Lower lobe of right lung (tissue), 2 donors: ENCODE results near the gene ZNF76. TPM values are rescaled to one million over a fixed set of nuclear protein-coding genes. Genes with fewer than 3 reads are reported as not detected.

Experiments
- ATAC-seq, 2 donors: fragments of 200-7000 bp; cut with Tn5 transposase; one replicate each; pipeline ENCODE4 v1.9.1; 2020 to 2022; ENCODE audit warnings: mild to moderate bottlenecking in 2 of 2, moderate library complexity in 2 of 2
- DNase-seq: peaks from one replicate; pipeline ENCODE4 v3.0.0-alpha.2; 2020
- H3K27ac ChIP-seq: fragments of 200-600 bp; one replicate; pipeline ENCODE4 v1.8.0; 2022
- H3K27me3 ChIP-seq: fragments of 200-600 bp; one replicate; pipeline ENCODE4 v1.8.0; 2022; ENCODE audit warnings: low read depth
- H3K36me3 ChIP-seq: fragments of 200-600 bp; one replicate; pipeline ENCODE4 v1.8.0; 2022; ENCODE audit warnings: mild to moderate bottlenecking
- H3K4me1 ChIP-seq: fragments of 200-600 bp; one replicate; pipeline ENCODE4 v1.8.0; 2022
- H3K4me3 ChIP-seq: fragments of 200-600 bp; one replicate; pipeline ENCODE4 v1.8.0; 2022; ENCODE audit warnings: mild to moderate bottlenecking
- H3K9me3 ChIP-seq: fragments of 200-600 bp; one replicate; pipeline ENCODE4 v1.8.0; 2022
- intact Hi-C: fragments of 100-400 bp; cut with DNase I; formaldehyde crosslinking; loops from one replicate; pipeline ENCODE4 v1.11.0; 2022
- total RNA-seq: library from RNA; stranded (reverse); fragmentation: NEBNext Ultra II Directional; extraction: Animal tissue kit (Norgen Biotek cat#: 25700); gene quantifications from one replicate; pipeline ENCODE4 v1.2.1, GENCODE V29; 2021
- TF ChIP-seq, protein P1 (sequence below): fragments of 200-600 bp; IDR thresholded peaks from one replicate; pipeline ENCODE4 v1.8.0; 2022; ENCODE audit warnings: antibody characterized with exemption, mild to moderate bottlenecking
- donor health status: DM: no; HTN: yes; CAD: no; lungs with severe emphysema.

The ZNF76 gene
- total RNA-seq, 1 donor from 2014 or later: 39.4 TPM

DNA sequence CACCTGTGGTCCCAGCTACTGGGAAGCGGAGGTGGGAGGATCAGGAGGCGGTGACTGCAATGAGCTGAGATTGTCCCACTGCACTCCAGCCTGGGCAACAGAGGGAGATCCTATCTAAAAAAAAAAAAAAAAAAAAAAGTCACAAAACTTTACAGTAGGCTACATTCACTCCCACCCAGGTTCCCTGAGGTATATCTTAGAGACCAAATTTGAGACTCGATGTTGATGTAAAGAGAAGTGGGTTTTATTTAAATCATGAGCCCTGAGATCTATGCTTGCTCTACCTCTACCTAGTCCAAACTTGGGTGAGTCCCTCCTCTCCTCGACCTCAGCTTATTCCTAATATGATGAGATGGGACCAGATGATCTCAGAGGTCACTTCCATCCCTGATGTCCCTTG lies 29.3 kb downstream of the ZNF76 start:
- no peak for DNase-seq
- Histone ChIP-seq H3K36me3 (peaks cover 100% of the 10 kb centered on the region), H3K4me3 (no peak overlapping the region), H3K27ac (no peak overlapping the region), H3K27me3 (no peaks in the 10 kb centered on the region), H3K4me1 (no peaks in the 10 kb centered on the region), H3K9me3 (no peaks in the 10 kb centered on the region)
- no peak for ATAC-seq
- intact Hi-C loops: no loop called here
- TF ChIP-seq, protein P1, sequence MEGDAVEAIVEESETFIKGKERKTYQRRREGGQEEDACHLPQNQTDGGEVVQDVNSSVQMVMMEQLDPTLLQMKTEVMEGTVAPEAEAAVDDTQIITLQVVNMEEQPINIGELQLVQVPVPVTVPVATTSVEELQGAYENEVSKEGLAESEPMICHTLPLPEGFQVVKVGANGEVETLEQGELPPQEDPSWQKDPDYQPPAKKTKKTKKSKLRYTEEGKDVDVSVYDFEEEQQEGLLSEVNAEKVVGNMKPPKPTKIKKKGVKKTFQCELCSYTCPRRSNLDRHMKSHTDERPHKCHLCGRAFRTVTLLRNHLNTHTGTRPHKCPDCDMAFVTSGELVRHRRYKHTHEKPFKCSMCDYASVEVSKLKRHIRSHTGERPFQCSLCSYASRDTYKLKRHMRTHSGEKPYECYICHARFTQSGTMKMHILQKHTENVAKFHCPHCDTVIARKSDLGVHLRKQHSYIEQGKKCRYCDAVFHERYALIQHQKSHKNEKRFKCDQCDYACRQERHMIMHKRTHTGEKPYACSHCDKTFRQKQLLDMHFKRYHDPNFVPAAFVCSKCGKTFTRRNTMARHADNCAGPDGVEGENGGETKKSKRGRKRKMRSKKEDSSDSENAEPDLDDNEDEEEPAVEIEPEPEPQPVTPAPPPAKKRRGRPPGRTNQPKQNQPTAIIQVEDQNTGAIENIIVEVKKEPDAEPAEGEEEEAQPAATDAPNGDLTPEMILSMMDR: no peak

DNA sequence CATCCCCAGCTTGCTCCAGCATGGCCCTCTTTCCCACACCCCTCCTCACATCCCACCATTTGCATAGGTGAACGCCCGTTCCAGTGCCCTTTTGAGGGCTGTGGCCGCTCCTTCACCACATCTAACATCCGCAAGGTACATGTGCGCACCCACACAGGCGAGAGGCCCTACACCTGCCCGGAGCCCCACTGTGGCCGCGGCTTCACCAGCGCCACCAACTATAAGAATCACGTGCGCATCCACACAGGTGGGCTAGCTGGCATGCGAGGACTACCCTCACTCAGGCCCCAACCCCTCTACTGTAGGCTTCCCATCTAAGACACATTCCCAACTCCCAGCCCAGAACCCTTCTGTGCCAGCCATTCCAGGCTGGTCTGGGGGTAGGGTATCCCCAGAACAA lies 32.0 kb downstream of the ZNF76 start:
- H3K27ac ChIP-seq: no peak overlapping the region
- TF ChIP-seq, protein P1: no peak
- DNase-seq: no peak
- H3K36me3 ChIP-seq: peaks cover 97% of the 10 kb centered on the region
- no peak for ATAC-seq
- H3K27me3 ChIP-seq: no peaks in the 10 kb centered on the region
- H3K4me3 ChIP-seq: no peak overlapping the region
- H3K4me1 ChIP-seq: no peaks in the 10 kb centered on the region
- no peaks in the 10 kb centered on the region for H3K9me3 ChIP-seq
- intact Hi-C loops: no loop called here

DNA sequence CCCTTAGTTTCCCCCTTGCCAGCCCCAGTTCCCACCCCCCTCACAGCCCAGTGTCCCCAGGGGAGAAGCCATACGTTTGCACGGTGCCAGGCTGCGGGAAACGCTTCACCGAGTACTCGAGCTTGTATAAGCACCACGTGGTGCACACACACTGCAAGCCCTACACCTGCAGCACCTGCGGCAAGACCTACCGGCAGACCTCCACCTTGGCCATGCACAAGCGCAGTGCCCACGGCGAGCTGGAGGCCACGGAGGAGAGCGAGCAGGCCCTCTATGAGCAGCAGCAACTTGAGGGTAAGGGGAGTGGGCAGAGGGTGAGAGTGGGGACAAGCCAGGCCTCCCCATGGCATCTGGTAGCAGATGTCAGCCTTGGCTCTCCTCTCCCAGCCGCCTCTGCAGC lies 33.0 kb downstream of the ZNF76 start:
- no peaks in the 10 kb centered on the region for H3K27me3 ChIP-seq
- intact Hi-C loops: no loop called here
- ATAC-seq (no peak), DNase-seq (no peak)
- no peaks in the 10 kb centered on the region for H3K9me3 ChIP-seq
- no peak overlapping the region for H3K27ac ChIP-seq
- H3K4me1 ChIP-seq: peaks cover 9% of the 10 kb centered on the region
- no peak overlapping the region for H3K4me3 ChIP-seq
- H3K36me3 ChIP-seq: peaks cover 89% of the 10 kb centered on the region
- TF ChIP-seq, protein P1: no peak

DNA sequence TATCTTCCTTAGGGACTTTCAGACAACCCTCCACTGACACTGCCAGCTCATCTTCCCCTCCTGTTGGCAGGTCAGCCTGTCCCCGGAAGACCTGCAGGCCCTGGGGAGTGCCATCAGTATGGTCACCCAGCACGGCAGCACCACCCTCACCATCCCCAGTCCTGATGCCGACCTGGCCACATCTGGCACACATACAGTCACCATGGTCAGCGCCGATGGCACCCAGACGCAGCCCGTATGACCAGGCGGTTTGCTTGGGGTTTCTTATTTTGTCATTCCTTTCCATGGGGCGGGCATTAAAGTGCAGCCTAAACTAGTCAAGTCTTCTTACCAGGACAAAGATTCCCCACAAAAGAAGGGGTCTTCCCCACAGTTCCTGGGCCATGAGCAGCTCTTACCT lies 34.1 kb downstream of the ZNF76 start:
- intact Hi-C loops: no loop called here

DNA sequence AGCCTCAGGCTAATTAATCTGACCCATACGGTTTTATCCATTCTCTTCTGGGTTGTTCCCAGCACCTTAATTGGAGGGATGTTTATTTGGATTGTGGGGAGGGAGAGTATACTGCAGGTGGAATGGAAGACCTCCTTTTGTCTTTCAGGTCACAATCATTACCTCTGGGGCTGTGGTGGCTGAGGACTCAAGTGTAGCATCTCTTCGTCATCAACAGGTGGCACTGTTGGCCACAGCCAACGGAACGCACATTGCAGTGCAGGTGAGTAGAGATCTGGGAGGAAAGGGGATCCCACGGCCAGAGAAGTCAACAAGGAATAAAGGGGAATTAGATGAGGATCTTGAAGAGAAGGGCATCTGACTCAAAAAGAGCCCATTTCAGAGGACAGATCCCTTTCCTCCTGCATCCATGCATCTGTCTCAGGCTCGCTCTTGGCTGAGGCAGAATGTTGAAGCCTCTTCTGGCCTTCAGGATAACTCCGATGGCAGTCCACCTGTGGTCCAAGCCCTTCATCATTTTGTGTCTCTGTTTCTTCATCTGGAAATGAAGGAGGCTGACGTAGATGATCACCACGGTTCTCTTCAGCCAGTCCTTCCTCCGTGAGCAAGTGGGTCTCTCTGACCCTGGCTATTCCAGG lies 34.9 kb downstream of the ZNF76 start:
- peaks cover 69% of the 10 kb centered on the region for H3K36me3 ChIP-seq
- peak in 1 of 2 donors; percentile 38 for ATAC-seq
- H3K9me3 ChIP-seq: no peaks in the 10 kb centered on the region
- H3K27ac ChIP-seq: no peak overlapping the region
- TF ChIP-seq, protein P1: peak; percentile 62
- DNase-seq: no peak
- intact Hi-C loops: no loop called here
- H3K4me3 ChIP-seq: no peak overlapping the region
- H3K27me3 ChIP-seq: no peaks in the 10 kb centered on the region
- H3K4me1 ChIP-seq: peaks cover 27% of the 10 kb centered on the region

More for the DNA sequence above, 34.1 kb downstream of the ZNF76 start:
- no peaks in the 10 kb centered on the region for H3K27me3 ChIP-seq
- ATAC-seq (no peak), DNase-seq (no peak)
- H3K4me3 ChIP-seq: no peak overlapping the region
- no peaks in the 10 kb centered on the region for H3K9me3 ChIP-seq
- H3K4me1 ChIP-seq: peaks cover 20% of the 10 kb centered on the region
- no peak overlapping the region for H3K27ac ChIP-seq
- TF ChIP-seq, protein P1: no peak
- peaks cover 77% of the 10 kb centered on the region for H3K36me3 ChIP-seq
